Measurements from ENCODE around the gene ADAMTS6. TPM values are rescaled to one million over a fixed set of nuclear protein-coding genes. Genes with fewer than 3 reads are reported as not detected.
A peak's percentile ranks its signal among the peaks of the same experiment; 100 is the strongest.

Gene ADAMTS6
- total and polyA plus RNA-seq, 3 experiments from 2014 or later, result 0.23 to 1.2 (median 0.93) TPM

- H3K27me3 ChIP-seq (ENCODE audit: insufficient read depth, low read length, poor library complexity, severe bottlenecking), result no peaks in the 10 kb centered on the region
- no peaks in the 10 kb centered on the region for H3K9me3 ChIP-seq (ENCODE audit: low read length)
- ChIA-PET POLR2A (no interaction called here), CTCF (no interaction called here)
- H3K27me3 Mint-ChIP-seq, result peaks cover 0 to 2% of the 10 kb centered on the region in 2 donors
- DNase-seq, result no peak
- H3K36me3 Mint-ChIP-seq, result peaks cover 0 to 5% (median 2%) of the 10 kb centered on the region in 3 donors
- no peaks in the 10 kb centered on the region for H3K4me1 ChIP-seq (ENCODE audit: insufficient read depth, low read length)
- H3K27ac Mint-ChIP-seq, result no peak overlapping the region
- H3K9me3 Mint-ChIP-seq, result no peaks in the 10 kb centered on the region
- H3K27ac ChIP-seq (ENCODE audit: low read depth, low read length), result no peak overlapping the region
- H3K4me3 Mint-ChIP-seq, result no peak overlapping the region
- no peak overlapping the region for H3K4me3 ChIP-seq (ENCODE audit: low read length)
- H3K4me1 Mint-ChIP-seq, result no peaks in the 10 kb centered on the region
- no peaks in the 10 kb centered on the region for H3K36me3 ChIP-seq (ENCODE audit: insufficient read depth, low read length)
Observed at GRCh38 chr5:65459995-65460394, 21.7 kb downstream of the ADAMTS6 start.

GRCh38 chr5:65455064-65455463 lies 26.7 kb downstream of the ADAMTS6 start:
- no peak overlapping the region for H3K4me3 ChIP-seq (ENCODE audit: low read length)
- Mint-ChIP-seq H3K27ac (no peak overlapping the region), H3K9me3 (no peaks in the 10 kb centered on the region), H3K36me3 (peaks cover 0 to 7% (median 3%) of the 10 kb centered on the region in 3 donors), H3K27me3 (peaks cover 0 to 2% of the 10 kb centered on the region in 2 donors), H3K4me3 (no peak overlapping the region), H3K4me1 (no peaks in the 10 kb centered on the region)
- POLR2A ChIA-PET, result no interaction called here
- H3K27ac ChIP-seq (ENCODE audit: low read depth, low read length), result no peak overlapping the region
- no peaks in the 10 kb centered on the region for H3K27me3 ChIP-seq (ENCODE audit: insufficient read depth, low read length, poor library complexity, severe bottlenecking)
- H3K9me3 ChIP-seq (ENCODE audit: low read length), result no peaks in the 10 kb centered on the region
- CTCF ChIA-PET, result no interaction called here
- no peaks in the 10 kb centered on the region for H3K36me3 ChIP-seq (ENCODE audit: insufficient read depth, low read length)
- no peak for DNase-seq
- no peaks in the 10 kb centered on the region for H3K4me1 ChIP-seq (ENCODE audit: insufficient read depth, low read length)

GRCh38 chr5:65451436-65451835 lies 30.3 kb downstream of the ADAMTS6 start:
- no peaks in the 10 kb centered on the region for H3K4me1 Mint-ChIP-seq
- Histone ChIP-seq H3K27ac (ENCODE audit: low read depth, low read length) (no peak overlapping the region), H3K9me3 (ENCODE audit: low read length) (no peaks in the 10 kb centered on the region), H3K36me3 (ENCODE audit: insufficient read depth, low read length) (no peaks in the 10 kb centered on the region), H3K27me3 (ENCODE audit: insufficient read depth, low read length, poor library complexity, severe bottlenecking) (no peaks in the 10 kb centered on the region), H3K4me3 (ENCODE audit: low read length) (no peak overlapping the region), H3K4me1 (ENCODE audit: insufficient read depth, low read length) (no peaks in the 10 kb centered on the region)
- H3K4me3 Mint-ChIP-seq, result no peak overlapping the region
- POLR2A ChIA-PET, result no interaction called here
- no peak for DNase-seq
- H3K36me3 Mint-ChIP-seq, result peaks cover 0 to 2% (median 1%) of the 10 kb centered on the region in 3 donors
- H3K27me3 Mint-ChIP-seq, result no peaks in the 10 kb centered on the region
- CTCF ChIA-PET, result no interaction called here
- H3K9me3 Mint-ChIP-seq, result no peaks in the 10 kb centered on the region
- no peak overlapping the region for H3K27ac Mint-ChIP-seq

GRCh38 chr5:65446682-65447081 lies 35.0 kb downstream of the ADAMTS6 start:
- POLR2A ChIA-PET, result no interaction called here
- no peaks in the 10 kb centered on the region for H3K27me3 Mint-ChIP-seq
- H3K4me1 Mint-ChIP-seq, result no peaks in the 10 kb centered on the region
- H3K27me3 ChIP-seq (ENCODE audit: insufficient read depth, low read length, poor library complexity, severe bottlenecking), result no peaks in the 10 kb centered on the region
- no peak overlapping the region for H3K27ac ChIP-seq (ENCODE audit: low read depth, low read length)
- H3K9me3 Mint-ChIP-seq, result peaks cover 0 to 3% (median 0%) of the 10 kb centered on the region in 5 donors
- CTCF ChIA-PET, result interaction anchor here (0.6 kb wide), 1 partner anchor 34 kb away, joined by 3 read pairs; no protein-coding TSS in a partner anchor
- no peaks in the 10 kb centered on the region for H3K36me3 ChIP-seq (ENCODE audit: insufficient read depth, low read length)
- H3K4me3 ChIP-seq (ENCODE audit: low read length), result no peak overlapping the region
- H3K4me1 ChIP-seq (ENCODE audit: insufficient read depth, low read length), result no peaks in the 10 kb centered on the region
- DNase-seq, result no peak
- peaks cover 0 to 2% (median 0%) of the 10 kb centered on the region in 3 donors for H3K36me3 Mint-ChIP-seq
- no peak overlapping the region for H3K27ac Mint-ChIP-seq
- no peaks in the 10 kb centered on the region for H3K9me3 ChIP-seq (ENCODE audit: low read length)
- H3K4me3 Mint-ChIP-seq, result no peak overlapping the region

GRCh38 chr5:65441800-65442199 lies 39.9 kb downstream of the ADAMTS6 start:
- no peak overlapping the region for H3K4me3 Mint-ChIP-seq
- CTCF ChIA-PET, result no interaction called here
- DNase-seq, result no peak

GRCh38 chr5:65440456-65440855 lies 41.3 kb downstream of the ADAMTS6 start:
- Mint-ChIP-seq H3K27ac (no peak overlapping the region), H3K27me3 (no peaks in the 10 kb centered on the region), H3K4me3 (no peak overlapping the region), H3K36me3 (peaks cover 0 to 4% (median 4%) of the 10 kb centered on the region in 3 donors), H3K4me1 (no peaks in the 10 kb centered on the region), H3K9me3 (peaks cover 0 to 3% (median 0%) of the 10 kb centered on the region in 5 donors)
- no peak overlapping the region for H3K4me3 ChIP-seq (ENCODE audit: low read length)
- no peak overlapping the region for H3K27ac ChIP-seq (ENCODE audit: low read depth, low read length)
- H3K27me3 ChIP-seq (ENCODE audit: insufficient read depth, low read length, poor library complexity, severe bottlenecking), result no peaks in the 10 kb centered on the region
- no peak for DNase-seq
- H3K4me1 ChIP-seq (ENCODE audit: insufficient read depth, low read length), result no peaks in the 10 kb centered on the region
- H3K9me3 ChIP-seq (ENCODE audit: low read length), result no peaks in the 10 kb centered on the region
- ChIA-PET CTCF (no interaction called here), POLR2A (no interaction called here)
- H3K36me3 ChIP-seq (ENCODE audit: insufficient read depth, low read length), result no peaks in the 10 kb centered on the region

More at GRCh38 chr5:65441800-65442199, 39.9 kb downstream of the ADAMTS6 start:
- Mint-ChIP-seq H3K9me3 (peaks cover 0 to 3% (median 0%) of the 10 kb centered on the region in 5 donors), H3K27me3 (no peaks in the 10 kb centered on the region), H3K36me3 (peaks cover 0 to 4% (median 3%) of the 10 kb centered on the region in 3 donors), H3K27ac (no peak overlapping the region), H3K4me1 (no peaks in the 10 kb centered on the region)
- POLR2A ChIA-PET, result no interaction called here
- no peak overlapping the region for H3K4me3 ChIP-seq (ENCODE audit: low read length)
- no peaks in the 10 kb centered on the region for H3K4me1 ChIP-seq (ENCODE audit: insufficient read depth, low read length)
- no peak overlapping the region for H3K27ac ChIP-seq (ENCODE audit: low read depth, low read length)
- no peaks in the 10 kb centered on the region for H3K36me3 ChIP-seq (ENCODE audit: insufficient read depth, low read length)
- no peaks in the 10 kb centered on the region for H3K27me3 ChIP-seq (ENCODE audit: insufficient read depth, low read length, poor library complexity, severe bottlenecking)
- H3K9me3 ChIP-seq (ENCODE audit: low read length), result no peaks in the 10 kb centered on the region

- no peak overlapping the region for H3K27ac Mint-ChIP-seq
- Histone ChIP-seq H3K36me3 (ENCODE audit: insufficient read depth, low read length) (no peaks in the 10 kb centered on the region), H3K27me3 (ENCODE audit: insufficient read depth, low read length, poor library complexity, severe bottlenecking) (no peaks in the 10 kb centered on the region), H3K27ac (ENCODE audit: low read depth, low read length) (no peak overlapping the region), H3K4me1 (ENCODE audit: insufficient read depth, low read length) (no peaks in the 10 kb centered on the region), H3K4me3 (ENCODE audit: low read length) (no peak overlapping the region), H3K9me3 (ENCODE audit: low read length) (no peaks in the 10 kb centered on the region)
- CTCF ChIA-PET, result no interaction called here
- DNase-seq, result no peak
- no peaks in the 10 kb centered on the region for H3K4me1 Mint-ChIP-seq
- H3K4me3 Mint-ChIP-seq, result no peak overlapping the region
- H3K36me3 Mint-ChIP-seq, result peaks cover 0 to 4% (median 4%) of the 10 kb centered on the region in 3 donors
- POLR2A ChIA-PET, result no interaction called here
- peaks cover 0 to 1% of the 10 kb centered on the region in 2 donors for H3K27me3 Mint-ChIP-seq
- H3K9me3 Mint-ChIP-seq, result no peaks in the 10 kb centered on the region
Observed at GRCh38 chr5:65434122-65434521, 47.6 kb downstream of the ADAMTS6 start.

- no peaks in the 10 kb centered on the region for H3K9me3 ChIP-seq (ENCODE audit: low read length)
- Mint-ChIP-seq H3K4me3 (no peak overlapping the region), H3K27ac (peak overlapping the region in 1 of 8 donors; percentile 83), H3K9me3 (peaks cover 0 to 7% (median under 1%) of the 10 kb centered on the region in 5 donors), H3K4me1 (no peaks in the 10 kb centered on the region), H3K36me3 (peaks cover 1 to 4% (median 2%) of the 10 kb centered on the region in 3 donors), H3K27me3 (peaks cover 0 to 1% of the 10 kb centered on the region in 2 donors)
- POLR2A ChIA-PET, result no interaction called here
- H3K4me1 ChIP-seq (ENCODE audit: insufficient read depth, low read length), result no peaks in the 10 kb centered on the region
- H3K27ac ChIP-seq (ENCODE audit: low read depth, low read length), result no peak overlapping the region
- DNase-seq, result no peak
- no peak overlapping the region for H3K4me3 ChIP-seq (ENCODE audit: low read length)
- CTCF ChIA-PET, result no interaction called here
- no peaks in the 10 kb centered on the region for H3K36me3 ChIP-seq (ENCODE audit: insufficient read depth, low read length)
- H3K27me3 ChIP-seq (ENCODE audit: insufficient read depth, low read length, poor library complexity, severe bottlenecking), result no peaks in the 10 kb centered on the region
Observed at GRCh38 chr5:65426656-65427055, 55.1 kb downstream of the ADAMTS6 start.

- Mint-ChIP-seq H3K9me3 (peaks cover 13 to 15% (median 14%) of the 10 kb centered on the region in 5 donors), H3K4me3 (no peak overlapping the region), H3K36me3 (peaks cover 1 to 24% (median 6%) of the 10 kb centered on the region in 3 donors), H3K27me3 (peaks cover 0 to 1% of the 10 kb centered on the region in 2 donors), H3K4me1 (no peaks in the 10 kb centered on the region), H3K27ac (no peak overlapping the region)
- Histone ChIP-seq H3K36me3 (ENCODE audit: insufficient read depth, low read length) (no peaks in the 10 kb centered on the region), H3K9me3 (ENCODE audit: low read length) (no peaks in the 10 kb centered on the region), H3K4me1 (ENCODE audit: insufficient read depth, low read length) (no peaks in the 10 kb centered on the region), H3K27me3 (ENCODE audit: insufficient read depth, low read length, poor library complexity, severe bottlenecking) (no peaks in the 10 kb centered on the region), H3K27ac (ENCODE audit: low read depth, low read length) (no peak overlapping the region), H3K4me3 (ENCODE audit: low read length) (no peak overlapping the region)
- ChIA-PET CTCF (no interaction called here), POLR2A (no interaction called here)
- DNase-seq, result no peak
Observed at GRCh38 chr5:65423623-65424022, 58.1 kb downstream of the ADAMTS6 start.

Measured in CD8-positive, alpha-beta memory T cell (primary cell).